ENCODE measurements around the gene FYB1. TPM values are rescaled to one million over a fixed set of nuclear protein-coding genes. Genes with fewer than 3 reads are reported as not detected.

Gene FYB1
- total RNA-seq, 1 experiment from 2014 or later, result not detected

- Histone ChIP-seq H4K20me1 (ENCODE audit: control insufficient read depth, insufficient read depth, insufficient read length) (no peaks in the 10 kb centered on the region), H3K4me2 (ENCODE audit: insufficient read depth, insufficient read length, low read length) (no peak overlapping the region), H3K23me2 (ENCODE audit: insufficient read length, low read depth, low read length, poor library complexity, severe bottlenecking) (no peaks in the 10 kb centered on the region), H2AFZ (ENCODE audit: low read length) (no peak overlapping the region), H2BK20ac (ENCODE audit: low read depth, low read length, poor library complexity, severe bottlenecking) (no peak overlapping the region), H3K23ac (ENCODE audit: insufficient read length, low read depth, low read length) (no peak overlapping the region), H3K79me2 (ENCODE audit: insufficient read depth, low read length) (no peaks in the 10 kb centered on the region), H3K4ac (ENCODE audit: low read depth, low read length) (no peak overlapping the region), H3K4me1 (ENCODE audit: insufficient read depth, low read length) (no peaks in the 10 kb centered on the region), H2BK120ac (ENCODE audit: low read depth, low read length, poor library complexity, severe bottlenecking) (no peak overlapping the region), H2BK12ac (ENCODE audit: insufficient read length, low read depth, low read length) (no peak overlapping the region), H4K91ac (ENCODE audit: insufficient read length, low read depth, low read length) (no peak overlapping the region), H3K27me3 (ENCODE audit: insufficient read depth, low read length) (no peaks in the 10 kb centered on the region), H4K8ac (replicated peaks; ENCODE audit: insufficient read length, low read depth, low read length) (no peak overlapping the region), H3K56ac (ENCODE audit: insufficient read length, low read depth, low read length) (no peak overlapping the region), H4K5ac (ENCODE audit: insufficient read length, low read depth, low read length) (no peak overlapping the region), H3K27ac (ENCODE audit: insufficient read length, low read depth, low read length) (no peak overlapping the region), H3K18ac (ENCODE audit: insufficient read length, low read depth, low read length) (no peak overlapping the region), H2BK5ac (ENCODE audit: insufficient read length, low read length) (no peak overlapping the region), H3T11ph (ENCODE audit: low read length) (no peak overlapping the region), H2BK15ac (ENCODE audit: low read depth, low read length) (no peak overlapping the region), H3K79me1 (ENCODE audit: insufficient read depth, low read depth, low read length, poor library complexity, severe bottlenecking) (no peaks in the 10 kb centered on the region), H2AK5ac (ENCODE audit: insufficient read length, low read length) (no peak overlapping the region), H3K9me3 (ENCODE audit: control insufficient read depth, low read depth, low read length) (no peaks in the 10 kb centered on the region), H3K9ac (ENCODE audit: extremely low read depth, insufficient read length, low read length) (no peak overlapping the region), H3K14ac (ENCODE audit: insufficient read depth, low read length) (no peak overlapping the region)
- DNase-seq, result no peak
- no peak overlapping the region for H3K27ac Mint-ChIP-seq
- H3K36me3 Mint-ChIP-seq (ENCODE audit: insufficient read depth in 1 of 3, low read depth in 3 of 3), result no peaks in the 10 kb centered on the region
- no peak overlapping the region for H3K4me3 Mint-ChIP-seq
- TF ChIP-seq CTCF (conservative IDR thresholded peaks at IDR 0.05), result no peak
- H3K27me3 Mint-ChIP-seq (ENCODE audit: low read depth), result no peaks in the 10 kb centered on the region
- H3K9me3 Mint-ChIP-seq, result no peaks in the 10 kb centered on the region
- no peaks in the 10 kb centered on the region for H3K4me1 Mint-ChIP-seq
Measured at GRCh38 chr5:39099831-39100230, 119.5 kb downstream of the FYB1 start.

Data from H9 (cell line).